WTC11 (cell line): ENCODE measurements around the gene PEAR1. TPM values are rescaled to one million over a fixed set of nuclear protein-coding genes. Genes with fewer than 3 reads are reported as not detected.
A peak's percentile ranks its signal among the peaks of the same experiment; 100 is the strongest.

Experiments used
- ATAC-seq: fragments of 200-7000 bp; cut with Tn5 transposase; 2 replicates; pipeline ENCODE4 v1.10.0; 2021; ENCODE audit warnings: mild to moderate bottlenecking, moderate library complexity
- CTCF ChIA-PET: fragments of 300-600 bp; sonication (Branson Sonifier 250); formaldehyde crosslinking; loops from one replicate; lab custom pipeline; 2021; ENCODE audit warnings: antibody characterized with exemption; lab: Charles Lee
- POLR2A ChIA-PET: fragments of 350-600 bp; sonication (Branson Sonifier 250); formaldehyde crosslinking; loops from one replicate; lab custom pipeline; 2021; ENCODE audit warnings: antibody characterized with exemption; lab: Charles Lee
- DNase-seq: peaks from one replicate; pipeline ENCODE4 v3.0.0; 2021; ENCODE audit warnings: low spot score
- H3K27ac Mint-ChIP-seq: 2 replicates; pipeline ENCODE4 v1.8.0; 2021; ENCODE audit warnings: mixed read lengths
- H3K27me3 Mint-ChIP-seq: 2 replicates; pipeline ENCODE4 v1.8.0; 2021; ENCODE audit warnings: low read depth, mild to moderate bottlenecking, moderate library complexity, mixed read lengths
- H3K36me3 Mint-ChIP-seq: 2 replicates; pipeline ENCODE4 v1.8.0; 2021; ENCODE audit warnings: mixed read lengths
- H3K4me1 Mint-ChIP-seq: 2 replicates; pipeline ENCODE4 v1.8.0; 2022; ENCODE audit warnings: mixed read lengths
- H3K4me3 Mint-ChIP-seq: 2 replicates; pipeline ENCODE4 v1.8.0; 2021; ENCODE audit warnings: mild to moderate bottlenecking, moderate library complexity, mixed read lengths
- H3K9me3 Mint-ChIP-seq: 2 replicates; pipeline ENCODE4 v1.8.0; 2021; ENCODE audit warnings: mixed read lengths
- CBFB ChIP-seq: sonication (generic); formaldehyde crosslinking; IDR thresholded peaks from 2 replicates; pipeline ENCODE4 v1.8.1; 2022; ENCODE audit warnings: mild to moderate bottlenecking, low read depth, missing genetic modification reagents
- FOXJ3 ChIP-seq: sonication (generic); formaldehyde crosslinking; IDR thresholded peaks from 2 replicates; pipeline ENCODE4 v1.9.0; 2021; ENCODE audit warnings: missing genetic modification reagents, mild to moderate bottlenecking, borderline replicate concordance
- FOXK1 ChIP-seq: sonication (generic); formaldehyde crosslinking; IDR thresholded peaks from 2 replicates; pipeline ENCODE4 v1.8.0; 2022; ENCODE audit warnings: mild to moderate bottlenecking, moderate library complexity, missing genetic modification reagents
- FOXP1 ChIP-seq: sonication (generic); formaldehyde crosslinking; IDR thresholded peaks from 2 replicates; pipeline ENCODE4 v1.8.0; 2022; ENCODE audit warnings: missing genetic modification reagents, mild to moderate bottlenecking, moderate library complexity, borderline replicate concordance
- JAZF1 ChIP-seq: fragments of 250-450 bp; sonication (Bioruptor Pico); IDR thresholded peaks from 2 replicates; pipeline ENCODE4 v1.9.0; 2021; ENCODE audit warnings: moderate library complexity, mild to moderate bottlenecking, inconsistent platforms
- JUN ChIP-seq: sonication (generic); formaldehyde crosslinking; IDR thresholded peaks from 2 replicates; pipeline ENCODE4 v1.8.0; 2023; ENCODE audit warnings: mild to moderate bottlenecking, missing genetic modification reagents
- NR1H2 ChIP-seq: sonication (generic); formaldehyde crosslinking; IDR thresholded peaks from 2 replicates; pipeline ENCODE4 v1.9.0; 2021; ENCODE audit warnings: mild to moderate bottlenecking, moderate library complexity, missing genetic modification reagents
- PRRX2 ChIP-seq: fragments of 250-450 bp; sonication (Bioruptor Pico); IDR thresholded peaks from 2 replicates; pipeline ENCODE4 v1.8.0; 2021; ENCODE audit warnings: mild to moderate bottlenecking
- RORB ChIP-seq: fragments of 250-450 bp; sonication (Bioruptor Pico); IDR thresholded peaks from 2 replicates; pipeline ENCODE4 v1.9.0; 2021; ENCODE audit warnings: mild to moderate bottlenecking
- SMAD4 ChIP-seq: sonication (generic); formaldehyde crosslinking; IDR thresholded peaks from 2 replicates; pipeline ENCODE4 v1.8.0; 2022; ENCODE audit warnings: mild to moderate bottlenecking, missing genetic modification reagents
- ZBTB21 ChIP-seq: sonication (generic); formaldehyde crosslinking; IDR thresholded peaks from 2 replicates; pipeline ENCODE4 v1.8.1; 2023; ENCODE audit warnings: mild to moderate bottlenecking, missing genetic modification reagents, borderline replicate concordance
- ZNF232 ChIP-seq: sonication (generic); formaldehyde crosslinking; IDR thresholded peaks from 2 replicates; pipeline ENCODE4 v1.8.0; 2022; ENCODE audit warnings: mild to moderate bottlenecking, missing genetic modification reagents
- ZNF317 ChIP-seq: sonication (generic); formaldehyde crosslinking; IDR thresholded peaks from 2 replicates; pipeline ENCODE4 v1.8.1; 2023; ENCODE audit warnings: low read depth, mild to moderate bottlenecking, moderate library complexity, missing genetic modification reagents, borderline replicate concordance
- ZNF396 ChIP-seq: fragments of 250-450 bp; sonication (Bioruptor Pico); IDR thresholded peaks from 2 replicates; pipeline ENCODE4 v1.8.0; 2021; ENCODE audit warnings: mild to moderate bottlenecking, moderate library complexity, borderline replicate concordance
- ZNF671 ChIP-seq: fragments of 250-450 bp; sonication (Bioruptor Pico); IDR thresholded peaks from 2 replicates; pipeline ENCODE4 v1.8.0; 2021; ENCODE audit warnings: mild to moderate bottlenecking
- total RNA-seq: library from RNA; stranded (reverse); gene quantifications from 3 replicates; pipeline ENCODE4 v1.2.3, GENCODE V29; 2021
- TF ChIP-seq, protein P1 (sequence below): sonication (generic); formaldehyde crosslinking; IDR thresholded peaks from 2 replicates; pipeline ENCODE4 v1.8.1; 2023; ENCODE audit warnings: mild to moderate bottlenecking, missing genetic modification reagents
- TF ChIP-seq, protein P2 (sequence below): sonication (generic); formaldehyde crosslinking; IDR thresholded peaks from 2 replicates; pipeline ENCODE4 v1.8.1; 2022; ENCODE audit warnings: mild to moderate bottlenecking, missing genetic modification reagents, moderate library complexity, borderline replicate concordance
- TF ChIP-seq, protein P3 (sequence below): fragments of 250-450 bp; sonication (Bioruptor Pico); IDR thresholded peaks from 2 replicates; pipeline ENCODE4 v1.9.0; 2021; ENCODE audit warnings: mild to moderate bottlenecking
- TF ChIP-seq, protein P4 (sequence below): sonication (generic); formaldehyde crosslinking; IDR thresholded peaks from 2 replicates; pipeline ENCODE4 v1.8.1; 2022; ENCODE audit warnings: missing genetic modification reagents, borderline replicate concordance
- TF ChIP-seq, protein P5 (sequence below): sonication (generic); formaldehyde crosslinking; IDR thresholded peaks from 2 replicates; pipeline ENCODE4 v1.8.0; 2022; ENCODE audit warnings: mild to moderate bottlenecking, missing genetic modification reagents
- TF ChIP-seq, protein P6 (sequence below): sonication (generic); formaldehyde crosslinking; IDR thresholded peaks from 2 replicates; pipeline ENCODE4 v1.8.1; 2023; ENCODE audit warnings: mild to moderate bottlenecking, missing genetic modification reagents, moderate library complexity

Gene PEAR1
- total RNA-seq, 1 experiment from 2014 or later: 1.6 TPM

DNA sequence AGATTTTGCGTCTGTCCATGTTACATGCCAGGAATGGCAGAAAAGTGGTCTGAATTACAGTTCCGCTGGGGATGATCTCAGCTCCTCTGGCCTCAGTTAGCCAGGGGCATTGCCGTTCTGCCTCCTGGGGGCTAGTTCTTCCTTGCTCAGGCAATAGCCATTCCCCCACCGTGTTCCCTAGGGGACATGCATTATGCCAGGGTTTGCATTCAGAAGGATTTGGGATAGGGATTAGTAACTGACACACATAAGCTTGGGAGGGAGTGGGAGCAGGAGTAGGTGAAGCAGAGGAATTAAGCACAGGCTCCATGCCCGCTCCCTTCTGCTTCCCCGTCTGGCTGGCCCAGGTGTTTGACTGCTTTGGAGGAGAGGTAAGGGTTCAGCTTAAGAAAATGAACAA is 39.6 kb downstream of the PEAR1 start (continued):
- TF ChIP-seq, protein P1, sequence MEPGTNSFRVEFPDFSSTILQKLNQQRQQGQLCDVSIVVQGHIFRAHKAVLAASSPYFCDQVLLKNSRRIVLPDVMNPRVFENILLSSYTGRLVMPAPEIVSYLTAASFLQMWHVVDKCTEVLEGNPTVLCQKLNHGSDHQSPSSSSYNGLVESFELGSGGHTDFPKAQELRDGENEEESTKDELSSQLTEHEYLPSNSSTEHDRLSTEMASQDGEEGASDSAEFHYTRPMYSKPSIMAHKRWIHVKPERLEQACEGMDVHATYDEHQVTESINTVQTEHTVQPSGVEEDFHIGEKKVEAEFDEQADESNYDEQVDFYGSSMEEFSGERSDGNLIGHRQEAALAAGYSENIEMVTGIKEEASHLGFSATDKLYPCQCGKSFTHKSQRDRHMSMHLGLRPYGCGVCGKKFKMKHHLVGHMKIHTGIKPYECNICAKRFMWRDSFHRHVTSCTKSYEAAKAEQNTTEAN: no peak
- TF ChIP-seq ZNF232: no peak
- TF ChIP-seq JUN (CRISPR knock-in tag): no peak
- no peak for TF ChIP-seq FOXJ3 (CRISPR knock-in tag)
- TF ChIP-seq ZBTB21 (CRISPR knock-in tag): no peak
- TF ChIP-seq JAZF1 (CRISPR knock-in tag): no peak
- TF ChIP-seq FOXK1 (CRISPR knock-in tag): no peak
- TF ChIP-seq ZNF317 (CRISPR knock-in tag): no peak
- TF ChIP-seq, protein P2, sequence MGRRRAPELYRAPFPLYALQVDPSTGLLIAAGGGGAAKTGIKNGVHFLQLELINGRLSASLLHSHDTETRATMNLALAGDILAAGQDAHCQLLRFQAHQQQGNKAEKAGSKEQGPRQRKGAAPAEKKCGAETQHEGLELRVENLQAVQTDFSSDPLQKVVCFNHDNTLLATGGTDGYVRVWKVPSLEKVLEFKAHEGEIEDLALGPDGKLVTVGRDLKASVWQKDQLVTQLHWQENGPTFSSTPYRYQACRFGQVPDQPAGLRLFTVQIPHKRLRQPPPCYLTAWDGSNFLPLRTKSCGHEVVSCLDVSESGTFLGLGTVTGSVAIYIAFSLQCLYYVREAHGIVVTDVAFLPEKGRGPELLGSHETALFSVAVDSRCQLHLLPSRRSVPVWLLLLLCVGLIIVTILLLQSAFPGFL (CRISPR knock-in tag): no peak
- TF ChIP-seq, all 79 proteins: peak for 0

DNA sequence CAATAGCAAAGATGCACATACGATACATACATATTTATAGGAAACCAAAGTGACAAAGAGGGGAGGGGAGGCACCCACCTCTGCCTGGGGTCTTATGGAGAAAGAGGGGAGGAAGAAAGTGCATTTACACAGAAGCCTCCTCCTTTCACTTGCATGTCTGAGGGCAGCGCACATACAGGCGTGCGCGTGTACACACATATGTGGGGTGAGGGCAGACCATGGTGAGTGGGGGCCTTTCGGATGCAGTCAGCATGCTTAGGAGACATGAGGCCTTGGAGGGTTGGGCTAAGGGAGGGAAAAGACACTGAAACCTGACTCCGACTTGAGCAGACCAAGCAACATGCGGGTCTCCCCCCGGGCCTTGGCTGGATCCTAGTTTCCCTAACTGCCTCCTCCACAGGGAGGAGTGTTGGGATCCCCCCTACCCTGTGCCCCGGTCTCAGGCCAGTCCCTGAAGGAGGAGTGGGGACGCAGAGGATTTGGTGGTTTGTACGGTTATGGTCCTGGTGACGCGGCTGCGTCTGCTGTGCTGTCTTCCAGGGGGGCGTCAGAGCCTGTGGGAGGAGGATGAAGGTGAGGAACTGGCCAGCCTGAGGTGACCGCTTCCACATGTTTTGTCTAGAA is 42.1 kb downstream of the PEAR1 start:
- TF ChIP-seq, protein P3, sequence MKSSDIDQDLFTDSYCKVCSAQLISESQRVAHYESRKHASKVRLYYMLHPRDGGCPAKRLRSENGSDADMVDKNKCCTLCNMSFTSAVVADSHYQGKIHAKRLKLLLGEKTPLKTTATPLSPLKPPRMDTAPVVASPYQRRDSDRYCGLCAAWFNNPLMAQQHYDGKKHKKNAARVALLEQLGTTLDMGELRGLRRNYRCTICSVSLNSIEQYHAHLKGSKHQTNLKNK (CRISPR knock-in tag): no peak
- no peak for TF ChIP-seq PRRX2
- no peak for TF ChIP-seq ZNF671 (CRISPR knock-in tag)
- TF ChIP-seq SMAD4 (CRISPR knock-in tag): no peak
- TF ChIP-seq NR1H2 (CRISPR knock-in tag): no peak
- TF ChIP-seq CBFB (CRISPR knock-in tag): no peak
- TF ChIP-seq, protein P4, sequence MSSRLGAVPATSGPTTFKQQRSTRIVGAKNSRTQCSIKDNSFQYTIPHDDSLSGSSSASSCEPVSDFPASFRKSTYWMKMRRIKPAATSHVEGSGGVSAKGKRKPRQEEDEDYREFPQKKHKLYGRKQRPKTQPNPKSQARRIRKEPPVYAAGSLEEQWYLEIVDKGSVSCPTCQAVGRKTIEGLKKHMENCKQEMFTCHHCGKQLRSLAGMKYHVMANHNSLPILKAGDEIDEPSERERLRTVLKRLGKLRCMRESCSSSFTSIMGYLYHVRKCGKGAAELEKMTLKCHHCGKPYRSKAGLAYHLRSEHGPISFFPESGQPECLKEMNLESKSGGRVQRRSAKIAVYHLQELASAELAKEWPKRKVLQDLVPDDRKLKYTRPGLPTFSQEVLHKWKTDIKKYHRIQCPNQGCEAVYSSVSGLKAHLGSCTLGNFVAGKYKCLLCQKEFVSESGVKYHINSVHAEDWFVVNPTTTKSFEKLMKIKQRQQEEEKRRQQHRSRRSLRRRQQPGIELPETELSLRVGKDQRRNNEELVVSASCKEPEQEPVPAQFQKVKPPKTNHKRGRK: no peak
- TF ChIP-seq, protein P5, sequence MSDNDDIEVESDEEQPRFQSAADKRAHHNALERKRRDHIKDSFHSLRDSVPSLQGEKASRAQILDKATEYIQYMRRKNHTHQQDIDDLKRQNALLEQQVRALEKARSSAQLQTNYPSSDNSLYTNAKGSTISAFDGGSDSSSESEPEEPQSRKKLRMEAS (CRISPR knock-in tag): no peak
- no peak for TF ChIP-seq ZNF396 (CRISPR knock-in tag)
- TF ChIP-seq, protein P6, sequence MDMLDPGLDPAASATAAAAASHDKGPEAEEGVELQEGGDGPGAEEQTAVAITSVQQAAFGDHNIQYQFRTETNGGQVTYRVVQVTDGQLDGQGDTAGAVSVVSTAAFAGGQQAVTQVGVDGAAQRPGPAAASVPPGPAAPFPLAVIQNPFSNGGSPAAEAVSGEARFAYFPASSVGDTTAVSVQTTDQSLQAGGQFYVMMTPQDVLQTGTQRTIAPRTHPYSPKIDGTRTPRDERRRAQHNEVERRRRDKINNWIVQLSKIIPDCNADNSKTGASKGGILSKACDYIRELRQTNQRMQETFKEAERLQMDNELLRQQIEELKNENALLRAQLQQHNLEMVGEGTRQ (CRISPR knock-in tag): no peak
- TF ChIP-seq FOXP1 (CRISPR knock-in tag): no peak
- TF ChIP-seq, protein P2 (CRISPR knock-in tag): no peak
- no peak for TF ChIP-seq RORB (CRISPR knock-in tag)
- ChIA-PET CTCF (interaction anchor here (1.0 to 1.4 kb wide), 2 partner anchors 15 to 139 kb away, joined by 3 to 6 read pairs; partner anchors contain the start of gene LRRC71), POLR2A (no interaction called here)
- H3K27ac Mint-ChIP-seq: no peak overlapping the region
- ATAC-seq (peak; percentile 34), DNase-seq (no peak)
- H3K4me1 Mint-ChIP-seq: peaks cover 17% of the 10 kb centered on the region
- peaks cover 10% of the 10 kb centered on the region for H3K27me3 Mint-ChIP-seq
- no peak overlapping the region for H3K4me3 Mint-ChIP-seq
- H3K36me3 Mint-ChIP-seq: peaks cover 23% of the 10 kb centered on the region; the same call in 1 of the 2 replicates
- no peaks in the 10 kb centered on the region for H3K9me3 Mint-ChIP-seq
